GM04503 (cell line): ENCODE measurements around the gene IMMP2L.

Source experiments
- DNase-seq: peaks from one replicate; pipeline ENCODE4 v3.0.0-alpha.2; 2012; ENCODE audit warnings: low read depth

IMMP2L gene

GRCh38 chr7:111029574-111030251 lies 532.6 kb downstream of the IMMP2L start:
- DNase-seq: no peak

- no peak for DNase-seq
These were observed 533.1 kb downstream of the IMMP2L start for GRCh38 chr7:111029141-111029572.

GRCh38 chr7:111027396-111027795 lies 534.9 kb downstream of the IMMP2L start:
- no peak for DNase-seq

- DNase-seq: no peak
These were observed 535.5 kb downstream of the IMMP2L start for GRCh38 chr7:111026806-111027205.

- no peak for DNase-seq
These were observed 535.9 kb downstream of the IMMP2L start for GRCh38 chr7:111026343-111026742.

GRCh38 chr7:111025006-111025405 lies 537.3 kb downstream of the IMMP2L start:
- no peak for DNase-seq

GRCh38 chr7:111018960-111019736 lies 543.1 kb downstream of the IMMP2L start:
- DNase-seq: no peak

GRCh38 chr7:111018447-111018846 lies 543.8 kb downstream of the IMMP2L start:
- DNase-seq: no peak

- no peak for DNase-seq
These were observed 548.2 kb downstream of the IMMP2L start for GRCh38 chr7:111014079-111014478.

GRCh38 chr7:111012799-111013675 lies 549.3 kb downstream of the IMMP2L start:
- no peak for DNase-seq

GRCh38 chr7:111012149-111012548 lies 550.1 kb downstream of the IMMP2L start:
- no peak for DNase-seq

GRCh38 chr7:111011520-111011919 lies 550.8 kb downstream of the IMMP2L start:
- no peak for DNase-seq

- DNase-seq: no peak
These were observed 551.5 kb downstream of the IMMP2L start for GRCh38 chr7:111010798-111011197.

GRCh38 chr7:111009526-111010040 lies 552.7 kb downstream of the IMMP2L start:
- DNase-seq: no peak

GRCh38 chr7:111006691-111007090 lies 555.6 kb downstream of the IMMP2L start:
- DNase-seq: no peak

GRCh38 chr7:111006040-111006439 lies 556.3 kb downstream of the IMMP2L start:
- no peak for DNase-seq

GRCh38 chr7:111005445-111005844 lies 556.8 kb downstream of the IMMP2L start:
- no peak for DNase-seq

GRCh38 chr7:111004310-111004901 lies 557.9 kb downstream of the IMMP2L start:
- no peak for DNase-seq

- no peak for DNase-seq
These were observed 558.4 kb downstream of the IMMP2L start for GRCh38 chr7:111003883-111004282.

GRCh38 chr7:110994028-110994967 lies 568.0 kb downstream of the IMMP2L start:
- DNase-seq: no peak
